ENCODE results near the gene ANXA6.

Gene ANXA6

DNA sequence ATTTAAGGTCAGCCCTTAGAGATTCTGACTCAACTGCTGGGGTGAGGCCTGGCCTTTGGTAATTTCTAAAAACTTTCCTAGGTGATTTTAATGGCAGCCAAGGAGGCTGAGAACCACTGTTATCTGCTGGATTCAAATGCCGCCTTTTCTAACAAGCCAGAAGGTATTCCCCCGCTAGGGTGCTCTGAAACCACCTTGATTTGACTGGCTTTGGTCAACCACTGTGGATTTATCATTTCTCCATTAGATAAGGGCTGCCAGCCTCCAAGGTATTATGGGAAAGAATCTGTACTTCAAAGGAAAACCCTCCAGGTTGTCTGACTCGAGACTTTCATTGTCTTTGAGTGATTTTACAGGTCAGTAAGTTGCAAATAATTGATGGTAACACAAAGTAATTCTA is 4.3 kb downstream of the ANXA6 start:
- H3K4me3 ChIP-seq (ENCODE audit: low read length) = no peak overlapping the region
- H3K4me1 ChIP-seq (ENCODE audit: control insufficient read depth, insufficient read depth, low read length) = peaks cover 8% of the 10 kb centered on the region
- WGBS (ENCODE audit: insufficient coverage, insufficient read length) = no CpG with 5 or more reads among the region's 3 CpGs
- H3K27ac ChIP-seq (ENCODE audit: low read length) = no peak overlapping the region
- H3K36me3 ChIP-seq (ENCODE audit: control insufficient read depth, insufficient read depth, low read length) = no peaks in the 10 kb centered on the region
- H3K27me3 ChIP-seq (ENCODE audit: control insufficient read depth, insufficient read depth, low read length) = no peaks in the 10 kb centered on the region
- no peak for DNase-seq (ENCODE audit: low read depth, low spot score)
- no peaks in the 10 kb centered on the region for H3K9me3 ChIP-seq (ENCODE audit: control insufficient read depth, insufficient read depth, low read length)

DNA sequence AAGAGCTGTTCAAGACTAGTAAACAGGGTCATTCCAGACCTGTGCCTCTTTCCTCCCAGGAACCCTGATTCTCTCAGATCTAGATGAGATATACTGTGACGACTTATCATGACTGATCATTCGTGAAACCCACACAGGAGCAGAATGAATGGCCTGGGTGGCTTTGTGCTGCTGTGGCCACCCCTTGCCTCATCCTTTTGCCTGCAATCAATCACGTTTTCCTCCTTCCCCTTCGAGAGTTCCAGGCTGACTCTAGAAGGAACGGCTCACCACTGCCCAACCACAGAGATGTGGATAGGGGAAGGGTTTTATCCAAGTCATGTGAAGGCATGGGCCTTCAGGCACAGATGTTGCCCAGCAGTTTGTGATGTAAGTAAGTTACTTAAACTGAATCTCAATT is 5.8 kb downstream of the ANXA6 start:
- H3K27ac ChIP-seq (ENCODE audit: low read length) = no peak overlapping the region
- H3K36me3 ChIP-seq (ENCODE audit: control insufficient read depth, insufficient read depth, low read length) = peaks cover 2% of the 10 kb centered on the region; the same call in 1 of the 2 replicates
- WGBS (ENCODE audit: insufficient coverage, insufficient read length) = no CpG with 5 or more reads among the region's 5 CpGs
- H3K4me3 ChIP-seq (ENCODE audit: low read length) = no peak overlapping the region
- peaks cover 5% of the 10 kb centered on the region for H3K4me1 ChIP-seq (ENCODE audit: control insufficient read depth, insufficient read depth, low read length)
- no peaks in the 10 kb centered on the region for H3K27me3 ChIP-seq (ENCODE audit: control insufficient read depth, insufficient read depth, low read length)
- DNase-seq (ENCODE audit: low read depth, low spot score) = no peak
- H3K9me3 ChIP-seq (ENCODE audit: control insufficient read depth, insufficient read depth, low read length) = no peaks in the 10 kb centered on the region

DNA sequence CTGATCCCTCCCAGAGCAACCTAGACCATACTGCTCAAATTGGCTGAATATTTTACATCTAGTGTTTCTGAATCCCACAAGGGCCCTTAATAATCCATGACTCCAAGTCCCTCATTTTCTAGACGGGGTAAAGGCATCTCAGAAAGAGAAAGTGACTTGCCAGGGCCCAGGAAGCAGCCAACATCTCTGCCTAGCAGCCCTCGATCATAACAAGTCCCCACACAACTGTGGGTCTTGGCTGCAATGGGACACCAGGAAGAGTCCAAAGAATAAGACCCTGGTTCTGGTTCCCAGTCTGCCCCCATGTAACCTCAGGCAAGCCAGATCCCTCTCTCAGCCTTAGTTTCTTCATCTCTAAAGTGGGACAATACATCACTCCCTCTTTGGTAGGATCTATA is 6.3 kb downstream of the ANXA6 start:
- H3K9me3 ChIP-seq (ENCODE audit: control insufficient read depth, insufficient read depth, low read length) = no peaks in the 10 kb centered on the region
- DNase-seq (ENCODE audit: low read depth, low spot score) = no peak
- no peak overlapping the region for H3K4me3 ChIP-seq (ENCODE audit: low read length)
- H3K36me3 ChIP-seq (ENCODE audit: control insufficient read depth, insufficient read depth, low read length) = peaks cover 2% of the 10 kb centered on the region; the same call in 1 of the 2 replicates
- peaks cover 4% of the 10 kb centered on the region for H3K4me1 ChIP-seq (ENCODE audit: control insufficient read depth, insufficient read depth, low read length)
- H3K27ac ChIP-seq (ENCODE audit: low read length) = no peak overlapping the region
- no CpG with 5 or more reads among the region's 2 CpGs for WGBS (ENCODE audit: insufficient coverage, insufficient read length)
- H3K27me3 ChIP-seq (ENCODE audit: control insufficient read depth, insufficient read depth, low read length) = no peaks in the 10 kb centered on the region

DNA sequence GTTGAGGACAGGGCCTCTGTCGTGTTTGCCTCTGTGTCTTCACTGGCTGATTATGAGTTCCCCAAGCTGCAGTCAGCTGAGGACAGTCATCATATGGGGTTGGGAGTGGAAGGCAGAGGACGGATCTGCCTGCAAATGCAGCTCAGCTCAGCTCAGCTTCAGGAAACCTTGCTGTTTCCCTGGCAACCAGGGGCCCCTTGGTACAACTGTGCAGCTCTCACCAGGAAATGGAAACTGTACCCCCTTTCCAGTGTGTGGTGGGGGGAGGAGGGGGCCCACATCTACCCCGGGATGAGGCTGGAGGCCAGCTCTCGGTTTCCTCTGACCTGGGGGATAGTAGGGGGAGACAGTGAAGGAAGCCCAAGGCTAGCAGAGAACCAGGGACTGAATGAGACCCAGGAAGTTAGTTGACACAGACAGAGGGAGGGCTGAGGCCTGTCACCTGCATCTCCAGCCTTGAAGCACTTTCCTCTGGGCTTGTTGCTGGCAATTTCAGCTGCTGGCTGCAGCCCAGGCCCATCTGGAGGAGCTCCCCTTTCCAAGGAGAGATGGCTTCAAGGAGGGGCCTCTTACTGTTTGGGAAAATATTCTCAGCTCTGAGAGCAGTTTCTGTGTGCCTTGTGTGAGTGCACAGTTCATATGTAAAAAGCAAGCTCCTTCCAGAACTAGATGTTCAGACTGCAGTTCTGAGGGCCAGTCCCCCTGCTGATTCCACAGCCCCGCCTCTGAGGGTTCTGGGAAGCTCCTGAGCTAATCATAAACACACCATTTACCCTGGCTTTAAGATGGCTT is 6.9 kb downstream of the ANXA6 start:
- no CpG with 5 or more reads among the region's 5 CpGs for WGBS (ENCODE audit: insufficient coverage, insufficient read length)
- peaks cover 4% of the 10 kb centered on the region for H3K4me1 ChIP-seq (ENCODE audit: control insufficient read depth, insufficient read depth, low read length)
- DNase-seq (ENCODE audit: low read depth, low spot score) = no peak

DNA sequence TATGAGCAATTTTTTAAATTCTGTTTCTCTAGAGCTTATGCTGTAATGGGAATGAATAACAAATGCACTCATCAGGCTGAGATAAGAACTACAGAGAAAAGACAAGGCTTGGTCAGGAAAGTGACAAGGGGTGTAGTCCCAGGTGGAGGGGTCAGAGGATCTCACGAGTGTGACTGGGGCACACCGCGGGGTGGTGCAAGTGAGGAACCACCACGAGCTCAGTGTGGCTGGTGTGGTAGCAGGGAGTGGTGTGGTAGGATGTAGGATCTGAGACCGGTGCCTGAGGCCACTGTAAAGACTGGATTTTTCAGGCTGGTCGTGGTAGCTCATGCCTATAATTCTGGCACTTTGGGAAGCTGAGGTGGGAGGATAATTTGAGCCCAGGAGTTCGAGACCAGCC is 9.0 kb downstream of the ANXA6 start:
- Histone ChIP-seq H3K9me3 (ENCODE audit: control insufficient read depth, insufficient read depth, low read length) (no peaks in the 10 kb centered on the region), H3K4me1 (ENCODE audit: control insufficient read depth, insufficient read depth, low read length) (peaks cover 4% of the 10 kb centered on the region), H3K27ac (ENCODE audit: low read length) (no peak overlapping the region), H3K27me3 (ENCODE audit: control insufficient read depth, insufficient read depth, low read length) (no peaks in the 10 kb centered on the region), H3K36me3 (ENCODE audit: control insufficient read depth, insufficient read depth, low read length) (peaks cover 2% of the 10 kb centered on the region; the same call in 1 of the 2 replicates), H3K4me3 (ENCODE audit: low read length) (no peak overlapping the region)
- no CpG with 5 or more reads among the region's 7 CpGs for WGBS (ENCODE audit: insufficient coverage, insufficient read length)
- no peak for DNase-seq (ENCODE audit: low read depth, low spot score)

More for the DNA sequence above, 6.9 kb downstream of the ANXA6 start:
- Histone ChIP-seq H3K27ac (ENCODE audit: low read length) (no peak overlapping the region), H3K36me3 (ENCODE audit: control insufficient read depth, insufficient read depth, low read length) (peaks cover 2% of the 10 kb centered on the region; the same call in 1 of the 2 replicates), H3K27me3 (ENCODE audit: control insufficient read depth, insufficient read depth, low read length) (no peaks in the 10 kb centered on the region), H3K9me3 (ENCODE audit: control insufficient read depth, insufficient read depth, low read length) (no peaks in the 10 kb centered on the region), H3K4me3 (ENCODE audit: low read length) (no peak overlapping the region)

DNA sequence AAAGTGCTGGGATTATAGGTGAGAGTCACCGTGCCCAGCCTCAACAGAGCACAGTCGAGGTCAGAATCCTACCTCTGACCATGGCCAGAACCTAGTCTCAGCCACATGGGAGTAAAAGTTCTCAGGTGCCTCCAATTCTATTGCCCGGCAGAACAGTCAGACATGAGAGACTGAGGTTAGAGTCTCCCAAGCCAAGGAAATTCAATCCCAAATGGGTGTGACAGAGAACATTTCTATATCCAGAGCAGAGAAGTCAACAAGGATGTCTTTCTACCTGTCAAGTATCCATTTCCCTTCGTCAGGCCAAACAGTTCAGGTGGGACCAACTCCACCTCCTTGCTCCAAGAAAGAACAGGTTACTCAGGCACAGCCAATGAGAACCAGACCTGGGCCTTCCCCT is 10.5 kb downstream of the ANXA6 start:
- Histone ChIP-seq H3K36me3 (ENCODE audit: control insufficient read depth, insufficient read depth, low read length) (peaks cover 2% of the 10 kb centered on the region; the same call in 1 of the 2 replicates), H3K27me3 (ENCODE audit: control insufficient read depth, insufficient read depth, low read length) (no peaks in the 10 kb centered on the region), H3K4me1 (ENCODE audit: control insufficient read depth, insufficient read depth, low read length) (peaks cover 4% of the 10 kb centered on the region), H3K27ac (ENCODE audit: low read length) (no peak overlapping the region), H3K4me3 (ENCODE audit: low read length) (no peak overlapping the region), H3K9me3 (ENCODE audit: control insufficient read depth, insufficient read depth, low read length) (no peaks in the 10 kb centered on the region)
- no CpG with 5 or more reads among the region's 4 CpGs for WGBS (ENCODE audit: insufficient coverage, insufficient read length)
- DNase-seq (ENCODE audit: low read depth, low spot score) = no peak

DNA sequence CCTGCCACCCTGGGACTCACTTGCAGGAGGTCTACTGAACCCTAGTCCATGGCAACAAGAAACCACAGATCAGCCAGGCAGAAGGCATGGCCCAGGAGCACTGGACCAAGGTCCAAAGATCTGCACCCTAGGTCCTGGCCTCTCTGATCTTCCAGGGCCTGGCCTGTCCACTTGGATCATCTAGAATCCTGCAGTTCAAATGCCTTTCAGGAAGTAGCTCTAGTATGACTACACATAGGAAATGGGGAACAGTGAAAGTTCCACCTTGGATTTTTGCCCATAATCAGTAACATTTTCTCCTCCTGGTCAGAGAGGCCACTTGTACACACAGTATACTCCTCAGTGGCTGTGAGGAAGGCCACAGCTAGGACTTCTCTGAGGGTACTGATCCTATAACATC is 11.5 kb downstream of the ANXA6 start:
- H3K4me3 ChIP-seq (ENCODE audit: low read length) = no peak overlapping the region
- peaks cover 4% of the 10 kb centered on the region for H3K4me1 ChIP-seq (ENCODE audit: control insufficient read depth, insufficient read depth, low read length)
- peaks cover 2% of the 10 kb centered on the region; the same call in 1 of the 2 replicates for H3K36me3 ChIP-seq (ENCODE audit: control insufficient read depth, insufficient read depth, low read length)
- H3K27ac ChIP-seq (ENCODE audit: low read length) = no peak overlapping the region
- no peaks in the 10 kb centered on the region for H3K9me3 ChIP-seq (ENCODE audit: control insufficient read depth, insufficient read depth, low read length)
- H3K27me3 ChIP-seq (ENCODE audit: control insufficient read depth, insufficient read depth, low read length) = no peaks in the 10 kb centered on the region
- no peak for DNase-seq (ENCODE audit: low read depth, low spot score)

DNA sequence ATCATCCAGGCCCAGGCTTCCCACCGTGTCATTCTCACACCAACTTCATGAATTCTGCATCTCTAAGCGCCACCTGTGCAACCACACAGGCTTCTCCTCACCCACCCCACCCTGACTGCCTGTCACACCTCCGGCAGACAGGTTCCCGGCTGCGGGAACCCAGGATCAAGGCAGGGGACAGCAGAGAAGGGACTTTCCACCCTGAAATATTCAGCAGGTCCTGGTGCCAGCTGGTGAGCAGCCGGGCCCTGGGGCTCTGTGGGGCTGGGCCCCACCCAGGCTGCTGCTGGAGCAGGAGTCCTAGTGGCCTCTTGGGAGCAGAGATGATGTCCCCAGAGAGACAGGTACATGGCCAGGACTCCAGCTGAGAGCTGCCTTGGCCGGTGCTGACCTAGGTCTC is 12.7 kb downstream of the ANXA6 start:
- no peaks in the 10 kb centered on the region for H3K9me3 ChIP-seq (ENCODE audit: control insufficient read depth, insufficient read depth, low read length)
- H3K27ac ChIP-seq (ENCODE audit: low read length) = no peak overlapping the region
- no peak for DNase-seq (ENCODE audit: low read depth, low spot score)
- WGBS (ENCODE audit: insufficient coverage, insufficient read length) = no CpG with 5 or more reads among the region's 7 CpGs
- H3K36me3 ChIP-seq (ENCODE audit: control insufficient read depth, insufficient read depth, low read length) = peaks cover 2% of the 10 kb centered on the region; the same call in 1 of the 2 replicates
- H3K27me3 ChIP-seq (ENCODE audit: control insufficient read depth, insufficient read depth, low read length) = no peaks in the 10 kb centered on the region
- H3K4me3 ChIP-seq (ENCODE audit: low read length) = no peak overlapping the region
- H3K4me1 ChIP-seq (ENCODE audit: control insufficient read depth, insufficient read depth, low read length) = no peaks in the 10 kb centered on the region

DNA sequence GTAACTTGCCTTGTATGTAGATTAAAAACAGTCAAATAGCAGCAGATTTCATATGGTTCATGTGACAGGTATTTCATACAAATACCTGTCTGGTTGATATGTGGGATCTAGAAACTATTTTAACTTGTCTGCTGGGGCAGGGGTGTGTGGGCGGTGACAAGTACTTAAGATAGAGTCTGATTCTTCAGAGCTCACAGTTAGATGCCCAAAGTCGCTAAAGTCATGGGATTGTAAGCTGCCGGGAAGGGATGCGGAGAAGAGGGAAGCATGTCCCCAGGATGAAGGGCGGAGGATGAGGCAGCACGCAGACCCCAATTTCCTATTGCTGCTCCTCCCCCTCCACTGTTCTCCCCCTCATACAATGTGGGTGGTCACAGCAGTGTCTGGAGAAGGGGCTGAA is 13.3 kb downstream of the ANXA6 start:
- H3K27me3 ChIP-seq (ENCODE audit: control insufficient read depth, insufficient read depth, low read length) = no peaks in the 10 kb centered on the region
- H3K4me1 ChIP-seq (ENCODE audit: control insufficient read depth, insufficient read depth, low read length) = no peaks in the 10 kb centered on the region
- no peak overlapping the region for H3K4me3 ChIP-seq (ENCODE audit: low read length)
- no peaks in the 10 kb centered on the region for H3K9me3 ChIP-seq (ENCODE audit: control insufficient read depth, insufficient read depth, low read length)
- H3K36me3 ChIP-seq (ENCODE audit: control insufficient read depth, insufficient read depth, low read length) = peaks cover 2% of the 10 kb centered on the region; the same call in 1 of the 2 replicates
- no CpG with 5 or more reads among the region's 6 CpGs for WGBS (ENCODE audit: insufficient coverage, insufficient read length)
- DNase-seq (ENCODE audit: low read depth, low spot score) = no peak
- no peak overlapping the region for H3K27ac ChIP-seq (ENCODE audit: low read length)

DNA sequence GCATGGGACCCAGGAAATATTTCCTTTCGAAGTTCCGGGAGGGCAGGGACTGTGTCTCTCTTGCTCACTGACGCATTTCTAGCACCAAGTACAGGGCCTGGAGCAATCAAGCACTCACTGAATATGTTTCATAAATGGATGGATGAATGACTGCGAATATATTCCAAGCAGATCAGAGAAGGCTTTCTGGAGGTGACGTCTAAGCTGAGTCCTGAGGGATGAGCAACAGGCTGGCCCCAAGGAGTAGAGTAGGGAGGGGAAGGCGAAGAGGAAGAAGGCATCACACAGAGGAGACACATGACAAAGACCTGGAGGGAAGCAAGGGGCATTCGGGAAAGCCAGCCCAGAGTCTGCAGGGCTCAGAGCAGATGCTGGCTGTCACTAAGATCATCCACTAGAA is 13.9 kb downstream of the ANXA6 start:
- no peak for DNase-seq (ENCODE audit: low read depth, low spot score)
- Histone ChIP-seq H3K9me3 (ENCODE audit: control insufficient read depth, insufficient read depth, low read length) (no peaks in the 10 kb centered on the region), H3K27ac (ENCODE audit: low read length) (no peak overlapping the region), H3K4me1 (ENCODE audit: control insufficient read depth, insufficient read depth, low read length) (no peaks in the 10 kb centered on the region), H3K27me3 (ENCODE audit: control insufficient read depth, insufficient read depth, low read length) (no peaks in the 10 kb centered on the region), H3K36me3 (ENCODE audit: control insufficient read depth, insufficient read depth, low read length) (peaks cover 5% of the 10 kb centered on the region; the same call in 1 of the 2 replicates), H3K4me3 (ENCODE audit: low read length) (no peak overlapping the region)
- WGBS (ENCODE audit: insufficient coverage, insufficient read length) = no CpG with 5 or more reads among the region's 7 CpGs

DNA sequence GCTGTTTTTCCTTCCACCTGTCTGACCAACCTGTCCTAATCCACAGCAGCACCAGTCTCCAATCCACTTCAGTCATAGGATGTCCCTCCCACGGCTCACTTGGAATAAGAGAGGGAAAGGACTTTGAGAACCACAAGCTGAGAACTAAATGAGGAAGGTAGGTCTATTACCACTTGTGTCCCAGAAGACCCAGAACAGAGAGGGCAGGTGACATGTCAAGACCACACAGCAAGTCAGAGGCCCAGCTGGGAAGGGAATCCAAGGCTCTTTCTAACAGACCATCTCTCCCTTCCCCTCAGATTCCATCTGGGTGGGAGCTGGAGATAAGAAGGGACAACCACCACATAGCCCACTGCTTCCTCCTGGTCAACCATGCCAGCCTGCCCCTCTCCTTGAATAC is 14.6 kb downstream of the ANXA6 start:
- no peaks in the 10 kb centered on the region for H3K27me3 ChIP-seq (ENCODE audit: control insufficient read depth, insufficient read depth, low read length)
- H3K4me3 ChIP-seq (ENCODE audit: low read length) = no peak overlapping the region
- H3K27ac ChIP-seq (ENCODE audit: low read length) = no peak overlapping the region
- H3K4me1 ChIP-seq (ENCODE audit: control insufficient read depth, insufficient read depth, low read length) = no peaks in the 10 kb centered on the region
- H3K36me3 ChIP-seq (ENCODE audit: control insufficient read depth, insufficient read depth, low read length) = peaks cover 5% of the 10 kb centered on the region; the same call in 1 of the 2 replicates
- H3K9me3 ChIP-seq (ENCODE audit: control insufficient read depth, insufficient read depth, low read length) = no peaks in the 10 kb centered on the region
- no peak for DNase-seq (ENCODE audit: low read depth, low spot score)
- no CpG with 5 or more reads among the region's 1 CpG for WGBS (ENCODE audit: insufficient coverage, insufficient read length)
